ENCODE results near the gene HSPA12B.

HSPA12B gene

DNA sequence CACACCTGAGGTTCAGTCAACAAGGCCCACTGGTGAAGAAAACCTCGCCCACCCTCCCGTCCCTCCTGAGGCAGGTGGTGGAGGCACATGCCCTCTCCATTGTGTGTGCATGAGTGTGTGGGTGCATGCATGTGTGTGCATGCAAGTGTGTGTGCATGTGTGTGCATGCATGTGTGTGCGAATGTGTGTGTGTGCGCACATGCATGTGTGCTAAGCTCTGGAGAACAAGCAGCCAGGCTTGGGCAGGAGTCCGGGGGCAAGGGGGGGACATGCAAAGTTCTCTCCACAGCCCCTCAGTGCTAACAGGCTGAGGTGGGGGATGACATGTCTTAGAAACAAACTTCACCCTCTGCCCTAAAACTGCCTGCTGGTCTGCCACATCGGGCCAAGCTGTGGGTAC is 3.1 kb upstream of the HSPA12B start:
- FAIRE-seq (peak; percentile 13), DNase-seq (ENCODE audit: low spot score) (no peak)

DNA sequence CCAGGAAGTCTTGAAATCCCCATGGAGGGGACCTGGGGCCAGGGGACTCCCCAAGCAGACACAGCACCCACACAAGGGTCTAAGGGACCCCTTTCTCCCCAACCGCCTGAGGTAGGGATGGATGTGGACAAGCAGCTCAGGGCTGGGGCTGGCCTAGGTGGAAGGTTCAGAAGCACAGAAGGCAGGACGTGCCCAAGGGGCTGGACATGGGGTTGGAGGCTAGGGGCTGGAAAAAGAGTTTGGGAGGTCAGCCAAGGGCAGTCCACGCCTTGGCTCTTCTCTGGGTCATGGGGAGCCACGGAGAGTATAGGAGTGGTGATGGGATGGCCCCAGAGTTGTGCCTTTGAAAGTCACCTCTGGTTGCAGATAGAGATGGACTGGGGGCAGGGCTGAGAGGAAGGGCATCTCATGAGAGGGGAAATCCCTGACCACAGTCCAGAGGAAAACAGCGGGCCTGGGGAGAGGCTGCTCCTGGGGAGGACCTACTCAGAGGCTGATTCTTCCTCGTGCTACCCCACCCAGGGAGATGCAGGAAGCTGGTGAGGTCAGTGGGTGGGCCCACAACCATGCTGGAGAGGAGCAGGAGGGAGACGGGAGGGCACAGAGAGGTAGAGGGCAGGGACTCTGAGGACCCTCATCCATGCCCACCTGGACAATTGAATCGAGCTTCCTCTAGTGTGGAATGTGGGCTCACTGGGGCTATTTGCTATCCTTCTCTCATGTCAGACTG is 2.5 kb upstream of the HSPA12B start:
- DNase-seq (ENCODE audit: low spot score) (no peak), FAIRE-seq (no peak)

DNA sequence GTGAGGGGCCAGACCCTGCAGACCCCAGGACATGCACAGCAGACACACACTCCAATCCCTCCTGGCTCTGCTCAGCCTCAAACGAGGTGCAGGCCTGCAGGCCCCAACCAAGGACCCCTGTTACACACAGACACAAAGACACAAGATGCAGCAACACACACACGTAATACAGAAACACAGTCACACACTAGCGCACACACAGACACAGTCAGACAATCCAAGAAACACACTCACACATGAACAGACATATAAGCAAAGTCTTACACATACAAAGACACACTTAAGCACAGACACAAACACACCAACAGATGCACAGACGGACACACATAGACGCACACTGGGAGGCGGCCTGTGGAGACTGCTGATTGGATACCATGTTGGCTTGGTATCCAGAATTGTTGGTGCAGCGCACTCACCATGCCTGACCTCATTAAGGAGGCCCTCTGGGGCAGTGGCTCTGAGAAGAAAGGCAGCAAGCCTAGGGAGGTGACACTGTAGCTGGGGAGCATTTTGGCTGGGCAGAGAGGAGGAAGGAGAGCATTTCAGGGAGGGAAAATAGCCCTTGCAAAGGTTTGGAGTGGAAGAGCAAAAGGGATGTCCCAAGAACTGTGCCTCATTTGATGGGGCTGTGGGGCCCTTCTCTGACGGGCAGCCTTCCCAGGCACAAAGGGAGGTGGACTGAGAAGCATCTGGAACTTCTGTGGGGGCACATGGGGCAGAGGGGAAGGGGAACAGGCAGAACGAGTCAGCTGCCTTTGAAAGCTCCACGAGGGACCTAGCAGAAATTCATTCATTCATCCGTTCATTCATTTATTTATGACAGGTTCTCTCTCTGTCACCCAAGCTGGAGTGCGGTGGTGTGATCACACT is 1.4 kb upstream of the HSPA12B start:
- DNase-seq (ENCODE audit: low spot score) (no peak), FAIRE-seq (no peak)

DNA sequence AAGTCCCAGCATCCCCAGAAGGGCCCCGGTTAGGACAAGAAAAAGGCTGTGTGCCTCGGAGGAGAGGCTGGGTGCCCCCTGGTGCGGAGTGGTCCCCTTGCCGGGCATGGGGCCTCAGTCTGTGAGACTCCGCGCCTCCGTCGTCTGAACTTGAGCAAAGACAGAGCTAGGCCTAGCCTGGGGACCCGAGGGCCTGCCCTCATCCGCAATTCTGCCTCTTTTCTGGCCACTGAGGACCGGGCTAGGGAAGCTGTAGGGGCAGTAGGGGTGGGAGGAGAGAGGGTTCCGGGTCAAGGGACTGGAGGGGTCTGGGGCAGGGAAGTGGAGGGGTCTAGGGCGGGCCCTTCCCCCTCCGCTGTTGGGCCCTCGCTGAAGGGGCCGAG is 550 bp upstream of the HSPA12B start:
- DNase-seq (ENCODE audit: low spot score), result no peak
- no peak for FAIRE-seq

DNA sequence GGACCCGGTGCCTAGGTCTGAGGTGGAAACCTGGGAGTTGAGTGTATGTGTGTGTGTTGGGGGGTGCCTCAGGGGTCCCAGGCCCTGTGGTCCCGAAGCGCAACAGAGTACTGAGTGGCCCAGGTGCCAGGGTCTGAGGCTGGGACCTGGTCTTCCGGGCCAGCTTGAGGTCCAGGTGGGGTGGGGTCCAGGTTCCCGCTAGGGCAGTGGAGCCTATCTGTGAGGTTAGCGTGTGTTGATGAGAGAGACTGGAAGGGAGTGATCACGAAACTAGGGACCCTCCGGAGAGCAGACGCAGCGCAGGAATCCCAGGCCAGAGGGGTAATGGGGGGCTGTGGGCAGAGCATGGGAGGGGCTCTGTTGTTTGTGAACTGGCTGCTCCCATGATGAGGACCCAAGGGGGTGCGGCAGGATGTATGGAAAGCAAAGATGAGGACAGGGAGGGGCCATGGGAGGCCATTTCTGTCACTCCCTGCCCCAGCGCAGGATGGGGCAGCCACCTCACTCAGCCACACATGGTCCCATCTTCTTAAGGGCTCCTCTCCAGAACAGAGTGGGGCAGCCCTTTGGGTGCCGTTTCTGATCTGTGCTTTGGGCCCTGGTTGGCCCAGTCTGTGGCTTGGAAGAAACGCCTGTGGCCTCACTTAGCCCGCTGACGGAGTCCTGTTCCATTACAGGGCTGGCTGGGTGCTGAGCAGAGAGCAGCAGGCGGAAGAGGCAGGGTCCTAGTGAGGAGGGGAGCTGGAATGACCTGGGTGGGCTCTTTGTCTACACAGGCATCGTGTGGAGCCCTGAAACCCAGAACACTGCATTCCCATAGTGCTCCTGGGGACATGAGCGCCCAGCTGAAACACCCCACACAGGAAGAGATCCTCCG is 872 bp downstream of the HSPA12B start:
- FAIRE-seq, result no peak
- no peak for DNase-seq (ENCODE audit: low spot score)

DNA sequence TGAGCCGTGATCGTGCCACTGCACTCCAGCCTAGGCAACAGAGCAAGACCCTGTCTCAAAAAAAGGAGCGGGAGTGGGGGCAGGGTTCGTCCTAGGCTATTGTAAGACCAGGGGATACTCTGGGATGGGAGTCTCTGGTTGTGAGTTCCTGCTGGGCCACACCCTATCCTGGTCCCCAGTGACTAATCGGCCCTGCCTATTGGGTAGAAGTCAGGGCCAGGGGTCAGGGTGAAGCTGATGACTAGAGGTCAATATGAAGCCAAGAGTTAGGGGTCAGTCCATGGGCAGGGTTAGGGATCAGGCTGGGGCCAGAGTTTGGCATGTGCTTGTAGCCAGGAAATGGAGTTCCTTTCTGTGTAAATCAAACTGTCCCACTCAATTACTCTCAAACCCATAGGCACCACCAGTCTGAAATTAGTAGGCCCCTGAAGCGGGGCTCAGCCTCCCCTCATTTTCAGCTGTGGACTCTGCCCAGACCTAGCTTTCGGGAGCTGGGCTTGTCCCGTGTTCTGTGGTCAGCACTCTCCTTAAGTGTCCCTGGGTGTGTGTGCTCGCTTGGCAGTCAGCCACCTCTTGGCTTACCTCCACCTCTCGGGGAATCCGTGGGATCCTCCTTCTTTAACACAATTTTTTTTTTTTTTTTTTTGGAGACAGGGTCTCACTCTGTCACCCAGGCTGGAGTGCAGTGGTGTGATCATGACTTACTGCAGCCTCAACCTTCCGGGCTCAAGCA is 1.8 kb downstream of the HSPA12B start:
- no peak for FAIRE-seq
- DNase-seq (ENCODE audit: low spot score), result no peak

DNA sequence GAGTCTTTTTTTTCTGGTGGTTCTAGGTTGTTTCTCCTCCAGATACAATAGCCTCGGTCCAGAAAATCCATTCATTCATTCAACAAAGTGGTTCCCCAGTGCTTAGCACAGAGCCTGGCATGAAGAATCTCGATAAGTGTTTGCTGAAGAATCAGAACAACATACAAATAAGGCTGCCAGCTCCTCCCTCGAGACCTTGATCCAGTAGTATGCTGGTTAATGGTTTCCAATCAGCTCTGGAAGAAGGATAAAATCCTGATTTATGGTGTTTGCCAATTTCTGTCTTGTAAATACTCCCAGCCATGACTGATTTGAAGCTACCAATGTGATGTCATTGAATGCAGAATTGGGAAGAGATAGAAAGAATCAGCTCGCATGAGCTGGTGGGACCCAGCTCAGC is 3.3 kb downstream of the HSPA12B start:
- FAIRE-seq (no peak), DNase-seq (ENCODE audit: low spot score) (no peak)

DNA sequence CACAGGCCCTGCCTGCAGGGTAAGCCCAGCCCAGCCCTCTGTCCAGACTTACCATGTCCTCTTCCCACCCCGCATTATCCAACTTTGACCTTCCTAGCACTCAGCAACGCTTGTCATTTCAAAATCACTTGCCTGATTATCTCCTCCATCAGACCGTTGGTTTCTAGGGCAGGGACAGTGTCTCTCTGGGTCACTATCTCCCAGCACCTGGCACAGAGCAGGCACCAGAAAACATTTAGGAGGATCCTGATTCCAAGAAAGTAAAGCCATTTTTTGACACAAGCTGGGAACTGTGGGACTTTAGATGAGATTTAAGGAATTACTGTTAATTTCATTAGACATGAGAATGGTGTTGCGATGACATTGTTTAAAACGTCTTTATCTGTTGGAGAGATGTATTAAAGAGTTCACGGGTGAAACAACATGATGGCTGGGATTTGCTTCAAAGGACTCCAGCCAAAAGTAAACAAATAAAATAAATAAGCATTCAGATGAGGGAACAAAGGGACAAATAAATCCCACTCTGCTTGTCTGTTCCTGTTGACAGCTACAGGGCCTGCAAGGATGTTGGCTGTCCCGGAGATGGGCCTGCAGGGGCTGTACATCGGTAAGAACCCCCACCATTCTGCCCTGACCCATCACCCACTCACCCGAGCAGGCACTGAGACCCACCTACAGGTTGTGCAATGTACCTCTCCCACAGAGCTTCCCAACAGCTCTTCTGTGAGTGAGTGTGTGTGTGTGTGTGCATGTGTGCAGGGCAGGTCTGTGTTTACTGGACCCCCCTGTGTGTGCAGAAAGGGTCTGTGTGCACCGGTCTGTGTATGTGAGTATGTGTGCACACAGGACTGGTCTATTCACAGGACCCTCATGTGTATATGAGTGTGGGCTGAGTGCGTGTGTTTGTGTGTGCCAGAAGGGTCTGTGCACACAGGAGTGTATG is 5.9 kb downstream of the HSPA12B start:
- FAIRE-seq (peak; percentile 9), DNase-seq (ENCODE audit: low spot score) (no peak)

DNA sequence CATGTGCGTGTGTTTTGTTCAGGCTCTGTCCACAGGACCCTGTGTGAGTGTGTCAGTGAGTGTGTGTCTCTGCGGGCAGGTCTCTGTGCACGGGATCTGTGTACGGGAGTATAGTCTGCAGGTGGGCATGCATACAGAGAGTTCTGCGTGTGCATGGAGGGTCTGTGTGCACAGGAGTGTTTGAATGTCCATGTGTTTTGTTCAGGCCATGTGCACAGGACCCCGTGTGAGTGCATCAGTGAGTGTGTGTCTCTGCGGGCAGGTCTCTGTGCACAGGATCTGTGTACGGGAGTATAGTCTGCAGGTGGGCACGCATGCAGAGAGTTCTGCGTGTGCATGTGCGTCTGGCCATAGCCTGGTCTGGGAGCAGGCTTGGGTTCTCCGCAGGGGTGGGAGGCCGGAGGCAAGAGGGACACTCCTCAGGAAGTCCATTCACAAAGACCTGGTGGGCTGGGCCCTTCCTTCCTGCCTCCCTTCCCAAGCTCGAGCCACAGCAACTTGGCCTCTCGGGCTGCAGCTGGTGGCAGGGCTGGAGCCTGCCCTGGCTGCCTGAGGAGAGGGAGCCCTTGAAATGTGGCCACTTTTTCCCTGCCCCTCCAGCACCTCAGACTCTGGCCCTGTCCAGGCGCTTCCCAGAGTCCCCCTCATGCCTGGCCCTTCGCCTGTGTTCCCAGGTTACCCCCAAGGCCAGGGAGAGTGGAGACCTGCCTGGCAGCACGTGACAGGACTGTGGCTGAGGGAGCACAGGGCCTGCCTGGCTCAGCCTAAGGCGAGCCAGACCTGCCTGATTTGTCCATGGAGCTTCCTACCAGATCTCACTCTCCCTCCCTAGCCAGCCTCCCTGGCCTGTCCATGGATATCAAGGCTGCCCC is 6.8 kb downstream of the HSPA12B start:
- DNase-seq (ENCODE audit: low spot score), result no peak
- no peak for FAIRE-seq

DNA sequence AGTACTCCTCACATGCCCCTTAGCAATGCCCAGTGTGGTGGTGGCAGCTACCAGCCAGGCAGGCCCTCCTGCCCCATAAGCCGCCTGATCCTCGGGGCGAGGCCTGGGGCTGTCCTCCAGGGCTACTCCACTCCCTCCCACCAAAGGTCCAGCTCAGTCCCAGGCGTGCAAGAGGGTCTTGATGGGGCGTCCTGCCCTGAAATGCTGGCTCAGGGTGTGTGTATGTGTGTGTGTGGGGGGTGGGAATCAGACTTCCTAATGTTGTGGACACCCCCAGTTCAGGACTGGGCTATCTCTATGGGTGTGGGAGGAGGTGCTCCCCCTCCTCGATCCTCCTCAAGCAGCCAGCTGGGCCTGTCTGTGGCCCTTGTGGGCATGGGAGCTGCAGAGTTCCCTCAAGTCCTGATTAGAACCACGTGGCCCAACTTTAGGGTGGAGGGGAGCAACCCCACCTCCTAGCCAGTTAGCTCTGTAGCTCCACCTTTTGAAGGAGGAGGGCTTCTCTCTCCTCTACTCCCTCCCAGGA is 7.5 kb downstream of the HSPA12B start:
- DNase-seq (ENCODE audit: low spot score) (no peak), FAIRE-seq (no peak)

DNA sequence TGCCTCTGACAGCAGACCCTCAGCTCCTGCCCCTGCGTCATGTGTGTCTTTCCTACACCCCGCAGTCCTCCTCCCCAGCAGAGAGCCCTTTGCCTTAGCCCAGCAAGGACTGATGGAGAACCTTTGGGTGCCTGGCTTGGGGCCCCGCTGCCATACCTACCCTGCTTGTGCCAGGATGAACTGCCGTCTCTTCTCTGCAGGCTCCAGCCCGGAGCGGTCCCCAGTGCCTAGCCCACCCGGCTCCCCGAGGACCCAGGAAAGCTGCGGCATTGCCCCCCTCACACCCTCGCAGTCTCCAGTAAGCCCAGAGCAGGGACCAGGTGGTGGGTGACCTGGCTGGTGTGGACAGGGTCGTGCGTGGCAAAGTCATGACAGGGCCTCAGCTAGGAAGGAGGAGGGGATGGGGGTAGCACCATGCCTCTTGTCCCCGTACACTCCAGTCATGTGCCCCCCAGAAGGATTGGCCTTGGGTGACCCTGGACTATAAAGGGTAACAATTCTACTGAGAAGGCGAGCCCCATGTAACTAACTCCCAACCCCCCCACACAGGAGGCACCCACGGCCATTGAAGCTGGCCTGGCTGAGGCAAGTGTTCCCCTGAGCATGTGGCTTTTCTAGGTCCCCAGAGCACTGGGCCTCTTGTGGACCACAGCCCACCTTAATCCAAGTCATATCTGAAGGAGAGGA is 8.3 kb downstream of the HSPA12B start:
- FAIRE-seq (no peak), DNase-seq (ENCODE audit: low spot score) (no peak)

DNA sequence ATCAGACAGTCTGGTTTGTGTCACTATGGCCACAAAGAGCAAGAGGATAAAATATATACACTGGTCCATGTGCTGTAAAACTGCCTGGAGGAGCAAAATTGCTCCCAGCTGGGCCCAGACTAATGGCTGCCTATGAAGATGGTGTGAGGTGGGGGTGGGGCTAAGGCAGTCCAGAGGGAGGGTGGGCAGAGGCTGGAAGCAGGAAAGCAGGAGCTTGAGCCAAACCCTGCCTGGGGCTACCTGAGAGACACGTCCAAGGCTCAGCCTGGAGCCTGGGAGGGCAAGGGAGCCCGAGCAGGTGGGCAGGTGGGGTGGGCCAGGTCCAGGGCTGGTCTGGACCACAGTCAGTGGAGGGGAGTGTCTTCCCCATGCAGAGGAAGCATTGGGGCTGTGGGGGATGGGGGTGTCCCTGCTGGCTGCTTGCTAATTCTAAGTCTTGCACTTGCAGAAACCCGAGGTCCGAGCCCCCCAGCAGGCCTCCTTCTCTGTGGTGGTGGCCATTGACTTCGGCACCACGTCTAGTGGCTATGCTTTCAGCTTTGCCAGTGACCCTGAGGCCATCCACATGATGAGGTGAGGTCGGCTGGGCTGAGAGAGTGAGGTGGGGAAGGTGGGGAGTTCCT is 9.5 kb downstream of the HSPA12B start:
- FAIRE-seq, result no peak
- no peak for DNase-seq (ENCODE audit: low spot score)

DNA sequence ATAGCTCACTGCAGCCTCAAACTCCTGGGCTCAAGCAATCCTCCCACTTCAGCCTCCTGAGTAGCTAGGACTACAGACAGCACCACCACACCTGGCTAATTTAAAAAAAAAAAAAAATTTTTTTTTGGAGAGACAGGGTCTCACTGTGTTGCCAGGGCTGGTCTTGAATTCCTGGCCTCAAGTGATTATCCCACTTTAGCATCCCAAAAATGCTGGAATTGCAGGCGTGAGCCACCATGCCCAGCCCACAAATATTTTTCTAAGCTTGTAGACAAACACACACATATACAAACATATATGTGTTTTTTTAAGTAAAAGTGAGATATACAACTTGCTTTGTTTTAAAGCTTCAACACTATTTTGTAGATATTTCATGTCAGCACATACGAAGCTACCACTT is 10.8 kb downstream of the HSPA12B start:
- DNase-seq (ENCODE audit: low spot score) (no peak), FAIRE-seq (no peak)

DNA sequence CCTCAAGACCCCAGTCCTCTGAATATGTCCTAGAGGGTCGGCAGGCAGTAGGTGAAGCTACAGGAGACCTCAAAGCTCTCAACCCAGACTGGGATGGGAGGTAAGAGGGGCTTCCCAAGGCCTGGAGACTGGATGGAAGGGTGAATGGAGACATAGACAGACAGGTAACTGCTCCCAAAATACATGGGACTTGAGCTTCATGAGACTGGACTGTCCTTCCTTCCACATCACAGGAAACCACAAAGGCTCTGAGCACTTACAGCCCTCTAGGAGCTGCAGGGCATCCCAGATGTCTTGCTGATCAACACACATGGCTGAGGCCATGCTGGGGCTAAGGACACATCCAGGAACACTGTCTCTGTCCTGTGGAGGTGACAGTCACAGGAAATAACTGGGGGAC is 11.6 kb downstream of the HSPA12B start:
- FAIRE-seq, result no peak
- no peak for DNase-seq (ENCODE audit: low spot score)

DNA sequence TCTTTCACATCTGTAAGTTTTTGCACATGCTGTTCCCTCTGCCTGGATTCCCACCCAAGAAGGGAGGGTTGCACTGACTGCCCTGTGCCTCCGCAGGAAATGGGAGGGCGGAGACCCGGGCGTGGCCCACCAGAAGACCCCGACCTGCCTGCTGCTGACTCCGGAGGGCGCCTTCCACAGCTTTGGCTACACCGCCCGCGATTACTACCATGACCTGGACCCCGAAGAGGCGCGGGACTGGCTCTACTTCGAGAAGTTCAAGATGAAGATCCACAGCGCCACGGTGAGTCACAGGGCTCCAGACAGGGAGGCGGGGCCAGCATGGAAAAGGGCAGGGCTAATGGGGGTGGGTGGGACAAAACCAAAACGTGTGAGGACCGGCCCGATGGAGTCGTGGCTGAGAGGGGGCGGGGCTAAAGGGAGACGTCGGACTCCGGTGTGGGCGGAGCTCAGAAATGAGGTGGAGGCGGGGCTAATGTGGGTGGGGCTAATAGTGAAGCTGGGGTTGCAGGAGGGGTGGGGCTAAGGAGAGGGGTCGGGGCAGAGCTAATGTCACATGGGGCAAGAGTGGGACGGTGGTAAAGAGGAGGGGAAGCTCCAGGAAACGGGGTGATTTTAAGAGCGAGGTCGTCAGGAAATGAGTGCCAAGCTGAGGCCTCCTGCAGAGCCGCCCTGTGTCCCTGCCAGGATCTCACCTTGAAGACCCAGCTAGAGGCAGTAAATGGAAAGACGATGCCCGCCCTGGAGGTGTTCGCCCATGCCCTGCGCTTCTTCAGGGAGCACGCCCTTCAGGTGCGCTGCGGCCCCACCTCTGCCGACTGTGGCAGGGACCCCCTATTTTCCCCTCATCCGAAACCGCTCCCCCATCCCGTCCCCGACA is 12.6 kb downstream of the HSPA12B start:
- no peak for FAIRE-seq
- DNase-seq (ENCODE audit: low spot score), result peak; percentile 49

DNA sequence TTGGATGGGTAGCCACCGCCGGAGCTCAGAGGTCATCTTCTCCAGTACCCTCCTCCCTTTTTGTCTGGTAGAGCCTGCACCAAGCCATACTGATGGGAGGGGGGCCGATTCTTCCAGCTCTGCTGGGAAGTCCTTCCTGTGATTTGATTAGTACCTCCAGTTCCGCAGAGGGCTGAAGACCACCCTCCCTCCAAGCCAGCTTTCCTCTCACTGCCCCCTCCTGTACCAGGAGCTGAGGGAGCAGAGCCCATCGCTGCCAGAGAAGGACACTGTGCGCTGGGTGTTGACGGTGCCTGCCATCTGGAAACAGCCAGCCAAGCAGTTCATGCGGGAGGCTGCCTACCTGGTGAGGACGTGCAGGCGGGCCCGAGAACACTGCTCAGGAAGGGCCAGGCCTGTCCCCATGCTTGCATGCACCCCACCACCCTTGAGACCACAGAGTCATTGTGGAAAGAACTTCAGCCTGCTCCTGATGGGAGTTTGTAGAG is 13.2 kb downstream of the HSPA12B start:
- no peak for FAIRE-seq
- DNase-seq (ENCODE audit: low spot score), result no peak

DNA sequence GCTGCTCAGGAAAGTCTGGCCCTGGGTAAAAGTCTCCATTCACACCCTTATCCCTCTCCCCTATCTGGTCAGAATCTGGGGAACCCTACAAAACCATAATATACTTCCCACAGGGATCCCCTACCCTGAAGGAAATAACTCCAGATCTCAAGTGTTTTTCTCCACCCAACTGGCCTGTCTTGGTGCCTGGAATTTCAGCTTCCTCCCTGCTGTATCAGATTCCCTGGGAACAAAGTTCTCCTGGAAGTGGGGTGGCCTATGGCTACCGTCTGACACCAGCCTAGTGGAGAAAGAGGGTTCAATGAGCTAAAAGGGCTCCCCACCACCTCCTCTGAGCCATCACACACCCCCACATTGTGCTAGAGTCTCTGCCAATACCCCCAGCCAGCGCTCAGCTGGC is 15.0 kb downstream of the HSPA12B start:
- DNase-seq (ENCODE audit: low spot score) (no peak), FAIRE-seq (no peak)
